H1 (cell line): ENCODE measurements around the gene POC1B.

Experiments used
- CHD1 ChIP-seq: IDR thresholded peaks from 2 replicates; pipeline ENCODE4 v1.6.1; 2012; ENCODE audit warnings: low read depth, low read length, improper control_type of control experiment
- CTCF ChIP-seq, 3 experiments: IDR thresholded peaks; 1 replicate in 2 of 3; 2 replicates in 1 of 3; pipeline versions ENCODE4 v1.5.1 to v1.6.1; 2011; ENCODE audit warnings: low read length in 3 of 3, mild to moderate bottlenecking in 3 of 3, inconsistent platforms in 2 of 3, low read depth in 1 of 3, moderate library complexity in 1 of 3; ENCODE audit not compliant: insufficient read depth in 1 of 3; ENCODE audit errors: control extremely low read depth in 1 of 3
- JUN ChIP-seq: IDR thresholded peaks from 2 replicates; pipeline ENCODE4 v1.6.1; 2011; ENCODE audit warnings: low read depth, mild to moderate bottlenecking, improper control_type of control experiment, low read length
- POLR2A ChIP-seq, 2 experiments: IDR thresholded peaks; 1 replicate in 1 of 2; 2 replicates in 1 of 2; pipeline ENCODE4 v1.6.1; 2011; ENCODE audit warnings: low read depth in 2 of 2, low read length in 2 of 2, mild to moderate bottlenecking in 2 of 2; ENCODE audit errors: control extremely low read depth in 1 of 2
- POLR2AphosphoS5 ChIP-seq: IDR thresholded peaks from 2 replicates; pipeline ENCODE4 v1.6.1; 2011; ENCODE audit warnings: low read depth, low read length
- SIRT6 ChIP-seq: IDR thresholded peaks from one replicate; pipeline ENCODE4 v1.7.1; 2012; ENCODE audit warnings: low read length, inconsistent platforms
- TCF12 ChIP-seq: IDR thresholded peaks from 2 replicates; pipeline ENCODE4 v1.6.1; 2011; ENCODE audit warnings: low read depth, mild to moderate bottlenecking, low read length

- TF ChIP-seq POLR2AphosphoS5 (no peak), SIRT6 (no peak), CTCF (IDR thresholded peaks at IDR 0.05; ENCODE audit: control extremely low read depth in 1 of 3, insufficient read depth in 1 of 3, low read depth in 1 of 3, low read length in 3 of 3) (no peak), TCF12 (no peak), JUN (no peak), CHD1 (no peak), POLR2A (IDR thresholded peaks at IDR 0.05; ENCODE audit: control extremely low read depth in 1 of 2, low read depth in 2 of 2, low read length in 2 of 2) (no peak)
Observed at GRCh38 chr12:89370421-89370831, 155.4 kb downstream of the POC1B start.
